DND-41 (cell line): ENCODE results near the gene SPACDR.

ENCODE experiments used
- ATAC-seq: fragments of 200-7000 bp; cut with Tn5 transposase; 3 replicates; pipeline ENCODE4 v1.9.1; 2021; ENCODE audit warnings: low read depth; ENCODE audit not compliant: insufficient read depth
- DNase-seq: peaks from one replicate; pipeline ENCODE4 v3.0.0-alpha.2; 2020
- H2AFZ ChIP-seq: 2 replicates; pipeline ENCODE4 v1.6.0; 2012; ENCODE audit warnings: low read depth, low read length
- H3K27ac ChIP-seq: 2 replicates; pipeline ENCODE4 v1.5.1; 2012; ENCODE audit warnings: low read length, inconsistent platforms
- H3K27me3 ChIP-seq: fragments of 200-600 bp; sonication (generic); 2 replicates; pipeline ENCODE4 v1.6.0; 2012; ENCODE audit warnings: low read length, mild to moderate bottlenecking, inconsistent platforms; ENCODE audit not compliant: insufficient read depth, poor library complexity
- H3K36me3 ChIP-seq: 2 replicates; pipeline ENCODE4 v1.5.1; 2012; ENCODE audit warnings: low read length, inconsistent platforms; ENCODE audit not compliant: insufficient read depth
- H3K4me1 ChIP-seq: 2 replicates; pipeline ENCODE4 v1.5.1; 2012; ENCODE audit warnings: mild to moderate bottlenecking, low read length; ENCODE audit not compliant: insufficient read depth
- H3K4me2 ChIP-seq: 2 replicates; pipeline ENCODE4 v1.6.0; 2012; ENCODE audit warnings: mild to moderate bottlenecking, moderate library complexity, low read length, inconsistent platforms; ENCODE audit not compliant: insufficient read depth
- H3K4me3 ChIP-seq, 2 experiments: fragments of 200-600 bp in 1 of 2; shearing (Covaris generic) in 1 of 2; 2 replicates each; pipeline ENCODE4 v1.5.1; 2012 to 2016; ENCODE audit warnings: inconsistent platforms in 2 of 2, low read length in 2 of 2, mild to moderate bottlenecking in 2 of 2, low read depth in 1 of 2, moderate library complexity in 1 of 2
- H3K79me2 ChIP-seq: 2 replicates; pipeline ENCODE4 v1.6.0; 2012; ENCODE audit warnings: low read length, inconsistent platforms; ENCODE audit not compliant: insufficient read depth
- H3K9ac ChIP-seq: 2 replicates; pipeline ENCODE4 v1.6.0; 2012; ENCODE audit warnings: low read depth, mild to moderate bottlenecking, inconsistent platforms, low read length, moderate library complexity
- H3K9me3 ChIP-seq: 2 replicates; pipeline ENCODE4 v1.5.1; 2012; ENCODE audit warnings: low read length, moderate library complexity, mild to moderate bottlenecking, inconsistent platforms; ENCODE audit not compliant: insufficient read depth, severe bottlenecking
- H4K20me1 ChIP-seq: 2 replicates; pipeline ENCODE4 v1.6.0; 2012; ENCODE audit warnings: low read length; ENCODE audit not compliant: insufficient read depth
- EZH2 ChIP-seq: IDR thresholded peaks from 3 replicates; pipeline ENCODE4 v1.6.1; 2012; ENCODE audit warnings: borderline replicate concordance, low read depth, mild to moderate bottlenecking, moderate library complexity, low read length, inconsistent platforms; ENCODE audit not compliant: severe bottlenecking
- TF ChIP-seq, protein P1 (sequence below): IDR thresholded peaks from 2 replicates; pipeline ENCODE4 v1.5.1; 2012; ENCODE audit warnings: borderline replicate concordance, low read length, moderate library complexity, mild to moderate bottlenecking; ENCODE audit not compliant: poor library complexity, severe bottlenecking; ENCODE audit errors: extremely low read depth

SPACDR gene

DNA sequence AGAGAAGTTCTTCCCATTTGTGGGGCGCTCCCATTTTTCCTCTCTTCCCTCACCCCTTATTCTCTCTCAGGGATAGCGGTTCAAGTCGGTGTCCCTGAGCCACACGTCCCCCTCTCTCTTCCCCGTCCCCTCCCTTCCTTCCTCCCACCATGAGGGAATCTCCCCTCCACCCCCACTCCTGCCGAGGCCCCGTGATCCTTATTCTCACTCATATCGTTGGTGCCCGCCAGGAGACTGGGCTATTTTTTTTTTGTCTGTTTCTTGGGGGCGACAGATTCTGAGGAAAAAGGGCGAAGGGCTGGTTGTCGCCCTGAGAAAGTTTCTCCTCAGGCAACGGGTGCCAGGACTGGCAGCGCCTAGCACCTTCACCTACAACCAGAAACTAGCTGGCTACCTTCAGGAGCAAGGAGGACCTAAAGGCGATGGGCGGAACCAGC, 36.3 kb downstream of the SPACDR start:
- Histone ChIP-seq H3K4me2 (peak overlapping the region; percentile 87), H3K9me3 (no peaks in the 10 kb centered on the region), H3K9ac (no peak overlapping the region), H2AFZ (peak overlapping the region; percentile 80), H3K79me2 (peaks cover 31% of the 10 kb centered on the region), H3K27ac (peak overlapping the region; percentile 99), H3K27me3 (no peaks in the 10 kb centered on the region), H3K36me3 (peaks cover 25% of the 10 kb centered on the region), H4K20me1 (peaks cover 25% of the 10 kb centered on the region), H3K4me3 (peak overlapping the region in 1 of 2 experiments; percentile 71; a peak in 2 of 4 replicates), H3K4me1 (peaks cover 32% of the 10 kb centered on the region)
- TF ChIP-seq, protein P1, sequence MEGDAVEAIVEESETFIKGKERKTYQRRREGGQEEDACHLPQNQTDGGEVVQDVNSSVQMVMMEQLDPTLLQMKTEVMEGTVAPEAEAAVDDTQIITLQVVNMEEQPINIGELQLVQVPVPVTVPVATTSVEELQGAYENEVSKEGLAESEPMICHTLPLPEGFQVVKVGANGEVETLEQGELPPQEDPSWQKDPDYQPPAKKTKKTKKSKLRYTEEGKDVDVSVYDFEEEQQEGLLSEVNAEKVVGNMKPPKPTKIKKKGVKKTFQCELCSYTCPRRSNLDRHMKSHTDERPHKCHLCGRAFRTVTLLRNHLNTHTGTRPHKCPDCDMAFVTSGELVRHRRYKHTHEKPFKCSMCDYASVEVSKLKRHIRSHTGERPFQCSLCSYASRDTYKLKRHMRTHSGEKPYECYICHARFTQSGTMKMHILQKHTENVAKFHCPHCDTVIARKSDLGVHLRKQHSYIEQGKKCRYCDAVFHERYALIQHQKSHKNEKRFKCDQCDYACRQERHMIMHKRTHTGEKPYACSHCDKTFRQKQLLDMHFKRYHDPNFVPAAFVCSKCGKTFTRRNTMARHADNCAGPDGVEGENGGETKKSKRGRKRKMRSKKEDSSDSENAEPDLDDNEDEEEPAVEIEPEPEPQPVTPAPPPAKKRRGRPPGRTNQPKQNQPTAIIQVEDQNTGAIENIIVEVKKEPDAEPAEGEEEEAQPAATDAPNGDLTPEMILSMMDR = no peak
- no peak for TF ChIP-seq EZH2
- ATAC-seq (no peak), DNase-seq (no peak)

DNA sequence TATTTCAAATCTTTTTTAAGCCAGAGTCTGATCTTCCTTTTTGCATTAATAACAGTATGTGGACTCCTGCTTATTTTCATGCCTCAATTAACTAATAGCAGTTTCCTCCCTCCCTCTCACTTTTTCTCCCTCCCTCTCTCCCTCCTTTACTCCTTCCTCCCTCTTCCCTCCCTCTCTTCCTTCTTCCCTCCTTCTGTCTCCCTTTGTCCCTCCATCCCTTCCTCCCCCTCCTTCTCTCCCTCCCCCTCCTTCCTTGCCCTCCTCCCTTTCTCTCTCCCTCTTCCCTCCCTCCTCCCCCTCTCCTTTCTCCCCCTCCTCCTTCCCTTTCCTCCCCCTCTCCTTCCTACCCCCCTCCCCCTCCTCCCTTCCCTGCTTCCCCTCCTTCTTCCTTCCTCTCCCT, 37.5 kb downstream of the SPACDR start:
- H3K4me2 ChIP-seq = no peak overlapping the region
- H3K36me3 ChIP-seq = peaks cover 12% of the 10 kb centered on the region

DNA sequence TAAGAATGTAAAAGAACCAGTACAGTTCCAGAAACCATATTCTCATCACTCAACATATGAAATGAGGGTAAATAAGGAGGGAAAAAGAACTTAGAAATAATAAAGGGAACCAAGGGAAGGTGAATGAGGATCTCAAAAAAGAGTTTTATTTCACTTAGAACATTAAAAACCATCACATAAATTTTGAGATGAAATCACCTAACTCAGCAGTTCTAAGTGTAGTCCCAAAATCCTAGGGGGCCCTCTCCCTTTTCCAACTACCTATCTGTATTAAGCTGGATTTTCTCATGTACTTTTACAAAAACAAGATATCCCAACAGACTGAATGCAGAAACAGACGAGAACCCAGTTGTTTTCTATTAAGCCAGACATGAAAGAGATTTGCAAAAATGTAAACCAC, 38.7 kb downstream of the SPACDR start:
- H3K27ac ChIP-seq = no peak overlapping the region
- peaks cover 7% of the 10 kb centered on the region for H3K4me1 ChIP-seq
- H3K4me2 ChIP-seq = no peak overlapping the region
- no peak overlapping the region for H2AFZ ChIP-seq
- peaks cover under 1% of the 10 kb centered on the region for H4K20me1 ChIP-seq
- peaks cover 7% of the 10 kb centered on the region for H3K79me2 ChIP-seq
- TF ChIP-seq, protein P1 = no peak
- no peak for TF ChIP-seq EZH2
- no peak for ATAC-seq
- no peak overlapping the region for H3K4me3 ChIP-seq
- H3K9me3 ChIP-seq = no peaks in the 10 kb centered on the region
- peaks cover under 1% of the 10 kb centered on the region; the same call in 1 of the 2 replicates for H3K36me3 ChIP-seq
- H3K9ac ChIP-seq = no peak overlapping the region
- H3K27me3 ChIP-seq = no peaks in the 10 kb centered on the region
- DNase-seq = no peak

More for the DNA sequence above, 37.5 kb downstream of the SPACDR start:
- no peak for TF ChIP-seq EZH2
- TF ChIP-seq, protein P1 = no peak
- Histone ChIP-seq H4K20me1 (peaks cover 12% of the 10 kb centered on the region), H2AFZ (no peak overlapping the region), H3K27me3 (no peaks in the 10 kb centered on the region), H3K9me3 (no peaks in the 10 kb centered on the region), H3K4me1 (peaks cover 19% of the 10 kb centered on the region), H3K79me2 (peaks cover 19% of the 10 kb centered on the region), H3K4me3 (no peak overlapping the region), H3K27ac (no peak overlapping the region), H3K9ac (no peak overlapping the region)
- ATAC-seq (no peak), DNase-seq (no peak)

DNA sequence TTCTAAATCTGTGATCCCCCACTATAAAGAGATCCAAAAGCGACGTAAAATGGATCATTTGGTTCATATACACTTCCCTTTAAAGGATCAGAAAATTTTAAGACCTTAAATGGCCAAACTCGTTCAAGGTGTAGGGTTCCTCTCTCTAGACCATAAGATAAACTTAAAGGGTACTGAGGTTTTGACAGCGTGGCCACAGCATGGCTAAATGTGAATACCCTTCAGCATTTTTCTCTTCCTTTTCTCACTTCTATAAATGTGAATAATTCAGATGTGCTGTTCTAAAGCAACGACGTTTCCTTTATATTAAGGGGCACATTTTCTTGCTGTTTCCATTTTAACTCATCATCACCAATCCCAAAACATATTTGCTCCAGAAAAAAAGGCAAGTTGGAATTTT, 40.7 kb downstream of the SPACDR start:
- H3K79me2 ChIP-seq = no peaks in the 10 kb centered on the region
- no peaks in the 10 kb centered on the region for H3K27me3 ChIP-seq

More for the DNA sequence above, 40.7 kb downstream of the SPACDR start:
- TF ChIP-seq, protein P1 = no peak
- no peak for TF ChIP-seq EZH2
- Histone ChIP-seq H4K20me1 (no peaks in the 10 kb centered on the region), H3K27ac (no peak overlapping the region), H3K4me1 (peaks cover 7% of the 10 kb centered on the region), H3K4me3 (no peak overlapping the region), H3K9ac (no peak overlapping the region), H3K36me3 (no peaks in the 10 kb centered on the region), H2AFZ (no peak overlapping the region), H3K4me2 (no peak overlapping the region), H3K9me3 (no peaks in the 10 kb centered on the region)
- DNase-seq (no peak), ATAC-seq (no peak)
